PC-9 (cell line): Measurements from ENCODE around the gene ANO2. TPM values are rescaled to one million over a fixed set of nuclear protein-coding genes. Genes with fewer than 3 reads are reported as not detected.

ENCODE experiments used
- BruUV-seq: library from RNA; stranded (reverse); fragments of 400-500 nt; replicated peaks from 2 replicates; lab custom pipeline; 2021; lab: Mats Ljungman, UMichigan
- CTCF ChIA-PET: fragments of 300-600 bp; sonication (Branson Sonifier 250); formaldehyde crosslinking; loops from one replicate; lab custom pipeline; 2022; ENCODE audit warnings: antibody characterized with exemption; lab: Charles Lee
- POLR2A ChIA-PET: fragments of 300-600 bp; sonication (Branson Sonifier 250); formaldehyde crosslinking; loops from one replicate; lab custom pipeline; 2022; ENCODE audit warnings: antibody characterized with exemption; ENCODE audit not compliant: unreplicated experiment; lab: Charles Lee
- DNase-seq, 2 experiments: peaks; one replicate each; pipeline versions ENCODE4 v3.0.0 to v3.0.0-alpha.2; 2015 to 2022; ENCODE audit warnings: mixed read lengths in 1 of 2
- H2AFZ ChIP-seq: fragments of 200-600 bp; sonication (generic); 2 replicates; pipeline ENCODE4 v1.8.1; 2017; ENCODE audit warnings: antibody characterized with exemption
- H3F3A ChIP-seq: fragments of 200-600 bp; sonication (generic); 2 replicates; pipeline ENCODE4 v1.8.1; 2017; ENCODE audit warnings: antibody characterized with exemption, mild to moderate bottlenecking, low read depth; ENCODE audit not compliant: insufficient read depth
- H3K27ac ChIP-seq: fragments of 200-600 bp; sonication (generic); 2 replicates; pipeline ENCODE4 v1.6.1; 2016; ENCODE audit warnings: mixed run types
- H3K27me3 ChIP-seq: fragments of 200-600 bp; sonication (generic); 2 replicates; pipeline ENCODE4 v1.6.1; 2016; ENCODE audit warnings: low read depth, mixed run types; ENCODE audit not compliant: insufficient read depth
- H3K36me3 ChIP-seq: fragments of 200-600 bp; sonication (generic); 2 replicates; pipeline ENCODE4 v1.6.1; 2016; ENCODE audit warnings: low read depth, mixed run types
- H3K4me1 ChIP-seq: fragments of 200-600 bp; sonication (generic); replicated peaks from 2 replicates; pipeline ENCODE4 v1.6.1; 2016; ENCODE audit warnings: mixed run types; ENCODE audit not compliant: insufficient read depth
- H3K4me2 ChIP-seq: fragments of 200-600 bp; sonication (generic); 2 replicates; pipeline ENCODE4 v1.6.1; 2017; ENCODE audit warnings: mixed run types
- H3K4me3 ChIP-seq: fragments of 200-600 bp; sonication (generic); 2 replicates; pipeline ENCODE4 v1.6.1; 2016; ENCODE audit warnings: mixed run types
- H3K79me2 ChIP-seq: fragments of 200-600 bp; sonication (generic); 2 replicates; pipeline ENCODE4 v1.6.1; 2017; ENCODE audit warnings: low read depth, mixed run types
- H3K9me2 ChIP-seq: fragments of 200-600 bp; sonication (generic); 2 replicates; pipeline ENCODE4 v1.8.1; 2017; ENCODE audit warnings: mild to moderate bottlenecking; ENCODE audit not compliant: insufficient read depth
- H3K9me3 ChIP-seq: fragments of 200-600 bp; sonication (generic); 2 replicates; pipeline ENCODE4 v1.8.1; 2016; ENCODE audit warnings: low read depth; ENCODE audit not compliant: insufficient read depth
- H4K20me1 ChIP-seq: fragments of 200-600 bp; sonication (generic); 2 replicates; pipeline ENCODE4 v1.8.1; 2017; ENCODE audit not compliant: insufficient read depth
- EZH2 ChIP-seq: fragments of 200-600 bp; sonication (generic); IDR thresholded peaks from 2 replicates; pipeline ENCODE4 v1.8.0; 2017; ENCODE audit warnings: antibody characterized with exemption, low read depth
- intact Hi-C: fragments of 100-400 bp; cut with micrococcal nuclease; formaldehyde crosslinking; loops from one replicate; pipeline ENCODE4 v1.10.0; 2022; ENCODE audit not compliant: unreplicated experiment
- total RNA-seq: library from RNA; stranded (reverse); gene quantifications from 2 replicates; pipeline ENCODE4 v1.2.3, GENCODE V29; 2021
- TF ChIP-seq, protein P1 (sequence below): fragments of 200-600 bp; sonication (generic); conservative IDR thresholded peaks from 2 replicates; pipeline ENCODE4 v1.6.1; 2017; ENCODE audit warnings: mixed run types, antibody characterized with exemption, mild to moderate bottlenecking, moderate library complexity

ANO2 gene
- total RNA-seq, 1 experiment from 2014 or later, result not detected

GRCh38 chr12:5771756-5772155 is 173.3 kb downstream of the ANO2 start:
- no peak overlapping the region for H3K4me3 ChIP-seq
- H3K9me2 ChIP-seq, result no peaks in the 10 kb centered on the region
- no TSS peak for BruUV-seq
- H3K4me1 ChIP-seq, result no peaks in the 10 kb centered on the region
- H3K36me3 ChIP-seq, result no peaks in the 10 kb centered on the region
- no peak overlapping the region for H3K4me2 ChIP-seq
- no peak overlapping the region for H2AFZ ChIP-seq
- no peaks in the 10 kb centered on the region for H3K9me3 ChIP-seq
- DNase-seq, result no peak
- H3F3A ChIP-seq, result no peaks in the 10 kb centered on the region
- H3K27ac ChIP-seq, result no peak overlapping the region
- no peaks in the 10 kb centered on the region for H4K20me1 ChIP-seq
- TF ChIP-seq EZH2, result no peak
- H3K79me2 ChIP-seq, result no peaks in the 10 kb centered on the region
- intact Hi-C loops, result no loop called here
- ChIA-PET POLR2A (no interaction called here), CTCF (no interaction called here)
- H3K27me3 ChIP-seq, result peaks cover 47% of the 10 kb centered on the region

DNA sequence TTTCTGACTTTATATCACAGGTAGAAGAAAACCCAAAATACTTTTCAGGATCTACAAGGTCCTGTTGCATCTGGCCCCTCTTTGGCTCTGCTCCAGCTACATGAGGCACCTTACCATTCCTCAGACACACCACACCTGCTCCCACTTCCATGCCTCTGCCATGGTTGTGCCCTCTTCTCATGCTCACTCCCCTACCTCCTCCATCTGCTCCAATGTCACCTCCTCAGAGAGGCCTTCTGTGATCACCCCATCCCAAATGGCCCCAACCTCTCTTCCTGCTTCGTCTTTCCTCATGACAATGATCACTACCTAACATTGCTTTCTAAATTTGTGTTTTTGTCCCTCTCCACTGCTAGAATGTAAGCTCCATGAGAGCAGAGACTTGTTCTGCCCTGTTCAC is 174.3 kb downstream of the ANO2 start:
- BruUV-seq, result no TSS peak
- peaks cover 47% of the 10 kb centered on the region for H3K27me3 ChIP-seq
- H3K9me3 ChIP-seq, result no peaks in the 10 kb centered on the region
- H3F3A ChIP-seq, result no peaks in the 10 kb centered on the region
- DNase-seq, result no peak
- no peaks in the 10 kb centered on the region for H3K36me3 ChIP-seq
- H3K4me2 ChIP-seq, result no peak overlapping the region
- H3K4me1 ChIP-seq, result no peaks in the 10 kb centered on the region
- H3K27ac ChIP-seq, result no peak overlapping the region
- TF ChIP-seq EZH2, result no peak
- TF ChIP-seq, protein P1, sequence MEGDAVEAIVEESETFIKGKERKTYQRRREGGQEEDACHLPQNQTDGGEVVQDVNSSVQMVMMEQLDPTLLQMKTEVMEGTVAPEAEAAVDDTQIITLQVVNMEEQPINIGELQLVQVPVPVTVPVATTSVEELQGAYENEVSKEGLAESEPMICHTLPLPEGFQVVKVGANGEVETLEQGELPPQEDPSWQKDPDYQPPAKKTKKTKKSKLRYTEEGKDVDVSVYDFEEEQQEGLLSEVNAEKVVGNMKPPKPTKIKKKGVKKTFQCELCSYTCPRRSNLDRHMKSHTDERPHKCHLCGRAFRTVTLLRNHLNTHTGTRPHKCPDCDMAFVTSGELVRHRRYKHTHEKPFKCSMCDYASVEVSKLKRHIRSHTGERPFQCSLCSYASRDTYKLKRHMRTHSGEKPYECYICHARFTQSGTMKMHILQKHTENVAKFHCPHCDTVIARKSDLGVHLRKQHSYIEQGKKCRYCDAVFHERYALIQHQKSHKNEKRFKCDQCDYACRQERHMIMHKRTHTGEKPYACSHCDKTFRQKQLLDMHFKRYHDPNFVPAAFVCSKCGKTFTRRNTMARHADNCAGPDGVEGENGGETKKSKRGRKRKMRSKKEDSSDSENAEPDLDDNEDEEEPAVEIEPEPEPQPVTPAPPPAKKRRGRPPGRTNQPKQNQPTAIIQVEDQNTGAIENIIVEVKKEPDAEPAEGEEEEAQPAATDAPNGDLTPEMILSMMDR, result no peak
- no peaks in the 10 kb centered on the region for H4K20me1 ChIP-seq
- CTCF ChIA-PET, result no interaction called here
- no peaks in the 10 kb centered on the region for H3K9me2 ChIP-seq
- no peaks in the 10 kb centered on the region for H3K79me2 ChIP-seq
- intact Hi-C loops, result no loop called here
- no peak overlapping the region for H3K4me3 ChIP-seq
- POLR2A ChIA-PET, result no interaction called here
- H2AFZ ChIP-seq, result no peak overlapping the region

DNA sequence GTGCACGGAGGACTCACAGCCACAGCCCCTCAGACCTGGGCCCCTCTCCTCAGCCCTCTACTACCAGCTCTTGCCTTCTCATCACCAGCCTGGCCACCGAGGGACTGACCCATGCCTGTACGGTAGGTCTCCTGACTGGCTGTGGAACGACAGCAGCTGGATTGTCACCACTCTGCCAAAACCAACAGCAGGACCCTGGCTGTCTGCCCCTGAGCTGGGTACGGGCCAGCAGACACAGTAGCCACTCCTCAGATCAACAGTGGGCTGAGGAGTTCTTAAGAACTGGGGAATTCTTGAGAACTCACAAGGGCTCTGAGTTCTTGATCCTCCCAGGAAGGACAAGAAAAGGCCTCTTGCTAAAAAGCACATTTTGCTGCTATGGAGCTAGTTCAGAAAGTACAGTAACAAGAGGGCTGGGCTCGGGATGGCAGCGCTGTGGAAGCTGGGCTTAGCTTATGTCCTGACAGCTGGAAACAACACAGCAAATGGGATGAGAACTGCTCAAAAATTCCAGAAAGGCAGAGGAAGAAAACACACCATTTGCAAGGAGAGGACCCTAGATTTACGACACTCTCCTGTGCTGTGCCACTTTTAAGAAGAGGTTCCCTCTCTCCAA is 176.4 kb downstream of the ANO2 start:
- no TSS peak for BruUV-seq
- H4K20me1 ChIP-seq, result no peaks in the 10 kb centered on the region
- CTCF ChIA-PET, result no interaction called here
- no peaks in the 10 kb centered on the region for H3K9me3 ChIP-seq
- no peak for DNase-seq
- H2AFZ ChIP-seq, result no peak overlapping the region
- peaks cover 55% of the 10 kb centered on the region for H3K27me3 ChIP-seq
- no peaks in the 10 kb centered on the region for H3F3A ChIP-seq
- no peaks in the 10 kb centered on the region for H3K4me1 ChIP-seq
- H3K36me3 ChIP-seq, result no peaks in the 10 kb centered on the region
- no peak for TF ChIP-seq EZH2
- TF ChIP-seq, protein P1, result no peak
- no peak overlapping the region for H3K27ac ChIP-seq
- intact Hi-C loops, result no loop called here
- POLR2A ChIA-PET, result no interaction called here
- no peaks in the 10 kb centered on the region for H3K9me2 ChIP-seq
- no peak overlapping the region for H3K4me2 ChIP-seq
- no peak overlapping the region for H3K4me3 ChIP-seq
- no peaks in the 10 kb centered on the region for H3K79me2 ChIP-seq

DNA sequence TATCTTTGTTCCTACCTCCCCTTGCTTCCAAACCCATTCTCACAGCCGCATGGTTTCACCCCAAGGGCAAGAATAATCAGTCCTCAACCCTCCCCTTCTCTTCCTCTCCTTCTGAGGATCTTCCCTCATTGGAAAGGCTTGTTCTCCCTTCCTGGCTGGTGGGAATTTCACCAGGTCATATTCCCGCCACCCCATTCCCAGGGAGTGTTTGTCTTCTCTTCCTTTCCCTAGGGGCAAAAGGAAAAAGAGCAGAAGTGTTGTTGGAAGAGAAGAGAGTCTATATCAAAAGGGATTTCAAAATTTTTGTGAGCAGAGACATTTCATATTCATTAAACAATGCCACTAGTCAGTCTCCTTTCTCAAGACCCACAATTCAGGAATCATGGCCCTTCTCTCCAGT is 176.9 kb downstream of the ANO2 start:
- H3K36me3 ChIP-seq, result no peaks in the 10 kb centered on the region
- ChIA-PET CTCF (no interaction called here), POLR2A (no interaction called here)
- no peaks in the 10 kb centered on the region for H3K79me2 ChIP-seq
- H3F3A ChIP-seq, result no peaks in the 10 kb centered on the region
- H4K20me1 ChIP-seq, result no peaks in the 10 kb centered on the region
- no peak overlapping the region for H3K4me2 ChIP-seq
- H3K4me3 ChIP-seq, result no peak overlapping the region
- TF ChIP-seq, protein P1, result no peak
- no peak for TF ChIP-seq EZH2
- intact Hi-C loops, result no loop called here
- H3K9me2 ChIP-seq, result no peaks in the 10 kb centered on the region
- DNase-seq, result no peak
- BruUV-seq, result no TSS peak
- no peaks in the 10 kb centered on the region for H3K4me1 ChIP-seq
- H2AFZ ChIP-seq, result no peak overlapping the region
- peaks cover 50% of the 10 kb centered on the region for H3K27me3 ChIP-seq
- H3K9me3 ChIP-seq, result no peaks in the 10 kb centered on the region
- H3K27ac ChIP-seq, result no peak overlapping the region
